Measurements from ENCODE around the gene KAT2B. TPM values are rescaled to one million over a fixed set of nuclear protein-coding genes. Genes with fewer than 3 reads are reported as not detected.

Gene KAT2B
- total RNA-seq, 1 experiment from 2014 or later = 3.7 TPM

- TF ChIP-seq CTCF (IDR thresholded peaks at IDR 0.05 in 2 of 3, conservative IDR thresholded peaks at IDR 0.05 in 1 of 3; ENCODE audit: borderline replicate concordance in 1 of 3, insufficient read depth in 1 of 3, low read depth in 2 of 3, low read length in 2 of 3) = no peak
- TF ChIP-seq, protein P1, sequence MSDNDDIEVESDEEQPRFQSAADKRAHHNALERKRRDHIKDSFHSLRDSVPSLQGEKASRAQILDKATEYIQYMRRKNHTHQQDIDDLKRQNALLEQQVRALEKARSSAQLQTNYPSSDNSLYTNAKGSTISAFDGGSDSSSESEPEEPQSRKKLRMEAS (IDR thresholded peaks at IDR 0.05) = no peak
- TF ChIP-seq TCF7L2 (IDR thresholded peaks at IDR 0.05; ENCODE audit: borderline replicate concordance, extremely low read depth, insufficient read depth, insufficient read length) = no peak
- TF ChIP-seq YY1 (IDR thresholded peaks at IDR 0.05; ENCODE audit: extremely low read depth, insufficient replicate concordance, low read depth, low read length) = no peak
- no peak for TF ChIP-seq SP1 (IDR thresholded peaks at IDR 0.05; ENCODE audit: low read depth)
- no peak for TF ChIP-seq SRF (IDR thresholded peaks at IDR 0.05; ENCODE audit: low read depth)
- TF ChIP-seq ZNF274 (IDR thresholded peaks at IDR 0.05; ENCODE audit: low read depth, low read length) = no peak
Measured at GRCh38 chr3:20008646-20009045, 31.6 kb upstream of the KAT2B start (continued).

- no peak within 1 kb of the TSS for H3K4me3 ChIP-seq (replicated peaks in 1 of 2; ENCODE audit: low read depth in 1 of 2, low read length in 2 of 2)
- no peak within 1 kb of the TSS for H3K9ac ChIP-seq (ENCODE audit: low read length)
- BruUV-seq (replicated peaks) = no TSS peak
- no peak within 1 kb of the TSS for H3K4me2 ChIP-seq (ENCODE audit: low read length)
- no peak for ATAC-seq
- H3K9me3 ChIP-seq (ENCODE audit: control insufficient read depth in 1 of 2, insufficient read depth in 1 of 2, low read depth in 1 of 2, low read length in 2 of 2) = no peaks in the 10 kb centered on the region
- H4K20me1 ChIP-seq (ENCODE audit: insufficient read depth) = no peaks in the 10 kb centered on the region
- ChIA-PET POLR2A (no interaction called here), RAD21 (ENCODE audit: low non-redundant PET in 1 of 2, low total read pairs in 2 of 2, uncharacterized antibody in 2 of 2, unreplicated experiment in 2 of 2) (no interaction called here), CTCF (no interaction called here)
- TF ChIP-seq SIN3A (IDR thresholded peaks at IDR 0.05; ENCODE audit: low read depth) (no peak), ELF1 (IDR thresholded peaks at IDR 0.05; ENCODE audit: borderline replicate concordance, low read depth) (no peak), ATF3 (IDR thresholded peaks at IDR 0.05) (no peak), YY1 (IDR thresholded peaks at IDR 0.05; ENCODE audit: extremely low read depth, insufficient replicate concordance, low read depth, low read length) (no peak), POLR2AphosphoS5 (IDR thresholded peaks at IDR 0.05; ENCODE audit: low read depth, low read length) (no peak), SRF (IDR thresholded peaks at IDR 0.05; ENCODE audit: low read depth) (no peak), FOSL1 (IDR thresholded peaks at IDR 0.05; ENCODE audit: low read depth) (no peak), JUND (IDR thresholded peaks at IDR 0.05) (no peak), EGR1 (IDR thresholded peaks at IDR 0.05; ENCODE audit: low read depth) (no peak), TCF7L2 (IDR thresholded peaks at IDR 0.05; ENCODE audit: borderline replicate concordance, extremely low read depth, insufficient read depth, insufficient read length) (no peak)
- TF ChIP-seq, protein P1 (IDR thresholded peaks at IDR 0.05) = no peak
- TF ChIP-seq, protein P2, sequence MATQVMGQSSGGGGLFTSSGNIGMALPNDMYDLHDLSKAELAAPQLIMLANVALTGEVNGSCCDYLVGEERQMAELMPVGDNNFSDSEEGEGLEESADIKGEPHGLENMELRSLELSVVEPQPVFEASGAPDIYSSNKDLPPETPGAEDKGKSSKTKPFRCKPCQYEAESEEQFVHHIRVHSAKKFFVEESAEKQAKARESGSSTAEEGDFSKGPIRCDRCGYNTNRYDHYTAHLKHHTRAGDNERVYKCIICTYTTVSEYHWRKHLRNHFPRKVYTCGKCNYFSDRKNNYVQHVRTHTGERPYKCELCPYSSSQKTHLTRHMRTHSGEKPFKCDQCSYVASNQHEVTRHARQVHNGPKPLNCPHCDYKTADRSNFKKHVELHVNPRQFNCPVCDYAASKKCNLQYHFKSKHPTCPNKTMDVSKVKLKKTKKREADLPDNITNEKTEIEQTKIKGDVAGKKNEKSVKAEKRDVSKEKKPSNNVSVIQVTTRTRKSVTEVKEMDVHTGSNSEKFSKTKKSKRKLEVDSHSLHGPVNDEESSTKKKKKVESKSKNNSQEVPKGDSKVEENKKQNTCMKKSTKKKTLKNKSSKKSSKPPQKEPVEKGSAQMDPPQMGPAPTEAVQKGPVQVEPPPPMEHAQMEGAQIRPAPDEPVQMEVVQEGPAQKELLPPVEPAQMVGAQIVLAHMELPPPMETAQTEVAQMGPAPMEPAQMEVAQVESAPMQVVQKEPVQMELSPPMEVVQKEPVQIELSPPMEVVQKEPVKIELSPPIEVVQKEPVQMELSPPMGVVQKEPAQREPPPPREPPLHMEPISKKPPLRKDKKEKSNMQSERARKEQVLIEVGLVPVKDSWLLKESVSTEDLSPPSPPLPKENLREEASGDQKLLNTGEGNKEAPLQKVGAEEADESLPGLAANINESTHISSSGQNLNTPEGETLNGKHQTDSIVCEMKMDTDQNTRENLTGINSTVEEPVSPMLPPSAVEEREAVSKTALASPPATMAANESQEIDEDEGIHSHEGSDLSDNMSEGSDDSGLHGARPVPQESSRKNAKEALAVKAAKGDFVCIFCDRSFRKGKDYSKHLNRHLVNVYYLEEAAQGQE (IDR thresholded peaks at IDR 0.05; ENCODE audit: low read depth) = no peak
- no peak for DNase-seq (ENCODE audit: low read depth, low spot score)
- H3K27me3 ChIP-seq (ENCODE audit: insufficient read depth, low read length) = no peaks in the 10 kb centered on the region
- no peaks in the 10 kb centered on the region for H3K79me2 ChIP-seq (ENCODE audit: insufficient read depth, low read length)
- no peak within 1 kb of the TSS for H3K27ac ChIP-seq (ENCODE audit: low read depth, low read length)
- intact Hi-C loops (cut with micrococcal nuclease) = no loop called here
- no peak within 1 kb of the TSS for H2AFZ ChIP-seq (ENCODE audit: low read depth, low read length, poor library complexity, severe bottlenecking)
- H3K4me1 ChIP-seq (ENCODE audit: control insufficient read depth in 1 of 2, insufficient read depth in 2 of 2, low read length in 2 of 2) = no peaks in the 10 kb centered on the region
- no peaks in the 10 kb centered on the region for H3K9me2 ChIP-seq (ENCODE audit: insufficient read depth)
- no peaks in the 10 kb centered on the region for H3K36me3 ChIP-seq (ENCODE audit: control insufficient read depth in 1 of 2, insufficient read depth in 2 of 2, low read length in 2 of 2)
Measured at GRCh38 chr3:20012164-20012563, 28.1 kb upstream of the KAT2B start, which contains the start of gene PP2D1. PP2D1 (minus strand) TSS chr3:20012264; CDS start chr3:20012072, 192 bp downstream.
